IMR-90 (cell line): ENCODE results near the gene CTCF. TPM values are rescaled to one million over a fixed set of nuclear protein-coding genes. Genes with fewer than 3 reads are reported as not detected.

Source experiments
- ATAC-seq: fragments of 200-7000 bp; cut with Tn5 transposase; 2 replicates; pipeline ENCODE4 v1.9.1; 2020; ENCODE audit warnings: low read depth, mild to moderate bottlenecking, moderate library complexity
- BruUV-seq: library from RNA; stranded (reverse); fragments of 400-500 nt; replicated peaks from 2 replicates; lab custom pipeline; 2021; lab: Mats Ljungman, UMichigan
- CTCF ChIA-PET: fragments of 300-600 bp; formaldehyde crosslinking; extraction: SDS; loops from one replicate; lab custom pipeline; 2021; ENCODE audit warnings: antibody characterized with exemption; lab: Yijun Ruan, JAX
- POLR2A ChIA-PET: fragments of 300-600 bp; sonication (Branson Sonifier 250); formaldehyde crosslinking; loops from one replicate; lab custom pipeline; 2022; ENCODE audit warnings: antibody characterized with exemption; ENCODE audit not compliant: unreplicated experiment; lab: Charles Lee
- DNase-seq: peaks from one replicate; pipeline ENCODE4 v3.0.0; 2013
- H2AFZ ChIP-seq: replicated peaks from 2 replicates; pipeline ENCODE3; 2013; ENCODE audit warnings: low read length, mild to moderate bottlenecking; ENCODE audit not compliant: poor library complexity
- H2AK5ac ChIP-seq: 2 replicates; pipeline ENCODE4 v1.6.1; 2013; ENCODE audit warnings: low read depth, low read length, inconsistent platforms
- H2AK9ac ChIP-seq: replicated peaks from 2 replicates; pipeline ENCODE3; 2013; ENCODE audit warnings: mild to moderate bottlenecking, low read depth, low read length, moderate library complexity; ENCODE audit not compliant: poor library complexity
- H2BK120ac ChIP-seq: 2 replicates; pipeline ENCODE4 v1.6.1; 2013; ENCODE audit warnings: low read depth, low read length, inconsistent platforms
- H2BK15ac ChIP-seq: 3 replicates; pipeline ENCODE4 v1.6.1; 2013; ENCODE audit warnings: low read depth, low read length, inconsistent platforms
- H2BK20ac ChIP-seq: 2 replicates; pipeline ENCODE4 v1.6.1; 2013; ENCODE audit warnings: low read depth, mild to moderate bottlenecking, inconsistent platforms, low read length, moderate library complexity
- H2BK5ac ChIP-seq: 2 replicates; pipeline ENCODE4 v1.6.1; 2013; ENCODE audit warnings: mild to moderate bottlenecking, low read depth, low read length, inconsistent platforms; ENCODE audit not compliant: poor library complexity, severe bottlenecking
- H3K14ac ChIP-seq: replicated peaks from 2 replicates; pipeline ENCODE4 v1.6.1; 2013; ENCODE audit warnings: low read depth, low read length, inconsistent platforms
- H3K18ac ChIP-seq: 2 replicates; pipeline ENCODE4 v1.6.1; 2013; ENCODE audit warnings: low read depth, low read length, control low read depth
- H3K23ac ChIP-seq: 2 replicates; pipeline ENCODE4 v1.6.1; 2013; ENCODE audit warnings: low read depth, low read length, inconsistent platforms
- H3K27ac ChIP-seq: 2 replicates; pipeline ENCODE4 v1.5.1; 2013; ENCODE audit warnings: mild to moderate bottlenecking, control low read depth, low read length; ENCODE audit not compliant: insufficient read depth
- H3K27me3 ChIP-seq: 2 replicates; pipeline ENCODE4 v1.6.1; 2013; ENCODE audit warnings: low read length; ENCODE audit not compliant: control insufficient read depth, insufficient read depth
- H3K36me3 ChIP-seq: 2 replicates; pipeline ENCODE4 v1.6.1; 2013; ENCODE audit warnings: low read length, mixed read lengths; ENCODE audit not compliant: control insufficient read depth, insufficient read depth
- H3K4ac ChIP-seq: 2 replicates; pipeline ENCODE4 v1.6.1; 2013; ENCODE audit warnings: low read depth, low read length, inconsistent platforms
- H3K4me1 ChIP-seq: 2 replicates; pipeline ENCODE4 v1.6.1; 2013; ENCODE audit warnings: low read length, mixed read lengths; ENCODE audit not compliant: control insufficient read depth, insufficient read depth
- H3K4me2 ChIP-seq: 2 replicates; pipeline ENCODE4 v1.6.1; 2013; ENCODE audit warnings: low read depth, mild to moderate bottlenecking, control low read depth, low read length, moderate library complexity
- H3K4me3 ChIP-seq: 2 replicates; pipeline ENCODE4 v1.5.1; 2013; ENCODE audit warnings: low read depth, mild to moderate bottlenecking, control low read depth, low read length, moderate library complexity; ENCODE audit not compliant: insufficient read depth
- H3K56ac ChIP-seq: 2 replicates; pipeline ENCODE4 v1.6.1; 2013; ENCODE audit warnings: low read length, inconsistent platforms; ENCODE audit not compliant: insufficient read depth; ENCODE audit errors: extremely low read depth
- H3K79me1 ChIP-seq, 2 experiments: 2 replicates each; pipeline ENCODE4 v1.6.1; 2013; ENCODE audit warnings: low read length in 2 of 2, inconsistent platforms in 1 of 2, low read depth in 1 of 2
- H3K9ac ChIP-seq: 2 replicates; pipeline ENCODE4 v1.6.1; 2013; ENCODE audit warnings: low read depth, low read length, control low read depth
- H3K9me1 ChIP-seq: 2 replicates; pipeline ENCODE4 v1.6.1; 2013; ENCODE audit warnings: low read length, inconsistent platforms; ENCODE audit not compliant: insufficient read depth
- H3K9me3 ChIP-seq: 2 replicates; pipeline ENCODE4 v1.6.1; 2013; ENCODE audit warnings: low read length; ENCODE audit not compliant: control insufficient read depth, insufficient read depth
- H4K20me1 ChIP-seq: 2 replicates; pipeline ENCODE4 v1.6.1; 2013; ENCODE audit warnings: low read length, inconsistent platforms; ENCODE audit not compliant: insufficient read depth
- H4K5ac ChIP-seq: 2 replicates; pipeline ENCODE4 v1.6.1; 2013; ENCODE audit warnings: mild to moderate bottlenecking, low read depth, low read length, control low read depth
- H4K8ac ChIP-seq, 2 experiments: 2 replicates each; pipeline ENCODE4 v1.6.1; 2013; ENCODE audit warnings: low read depth in 2 of 2, low read length in 2 of 2, control low read depth in 1 of 2, inconsistent platforms in 1 of 2
- H4K91ac ChIP-seq: 2 replicates; pipeline ENCODE4 v1.6.1; 2013; ENCODE audit warnings: low read depth, low read length, inconsistent platforms; ENCODE audit not compliant: insufficient read depth
- MAZ ChIP-seq: IDR thresholded peaks from 2 replicates; pipeline ENCODE4 v1.6.1; 2012; ENCODE audit warnings: low read depth, mild to moderate bottlenecking, low read length, improper control_type of control experiment, moderate library complexity, borderline replicate concordance
- WGBS, 2 experiments: methylation state at CpG; one replicate each; pipeline versions ENCODE4 v1.1.5 to v1.1.7; 2013; ENCODE audit warnings: missing lambda C conversion rate in 2 of 2; ENCODE audit not compliant: insufficient read length in 1 of 2; ENCODE audit errors: extremely low coverage in 2 of 2; 5-methylcytosine and 5-hydroxymethylcytosine counted together
- dilution Hi-C: fragments of 300-500 bp; cut with HindIII; formaldehyde crosslinking; loops from one replicate; pipeline ENCODE4 v1.14.3; 2018; ENCODE audit warnings: low sequenced_read_pairs; ENCODE audit not compliant: unreplicated experiment
- in situ Hi-C: fragments of 300-500 bp; cut with MboI; formaldehyde crosslinking; loops from 3 replicates; pipeline ENCODE4 v1.14.3; 2019; ENCODE audit warnings: low sequenced_read_pairs, inconsistent platforms, mixed read lengths
- intact Hi-C: fragments of 100-400 bp; cut with micrococcal nuclease; formaldehyde crosslinking; loops from 2 replicates; pipeline ENCODE4 v1.10.0; 2022
- polyA plus RNA-seq, 3 experiments: library from polyadenylated mRNA; depleted of rRNA; stranded (reverse); fragments of >200 nt; gene quantifications; 2 replicates each; pipeline ENCODE4 v1.2.3, GENCODE V29; 2012; ENCODE audit warnings: low replicate concordance in 1 of 3
- total RNA-seq: library from RNA; depleted of rRNA; stranded (reverse); fragments of >200 nt; gene quantifications from 2 replicates; pipeline ENCODE4 v1.2.3, GENCODE V29; 2012
- TF ChIP-seq, protein P1 (sequence below): fragments of 150-350 bp; IDR thresholded peaks from 2 replicates; pipeline ENCODE4 v1.6.1; 2017; ENCODE audit warnings: mild to moderate bottlenecking, antibody characterized with exemption, low read length, low read depth

CTCF gene
- total and polyA plus RNA-seq, 2 of the 4 experiments (the other 2 are of a cell fraction), result 16.1 to 22.8 TPM

DNA sequence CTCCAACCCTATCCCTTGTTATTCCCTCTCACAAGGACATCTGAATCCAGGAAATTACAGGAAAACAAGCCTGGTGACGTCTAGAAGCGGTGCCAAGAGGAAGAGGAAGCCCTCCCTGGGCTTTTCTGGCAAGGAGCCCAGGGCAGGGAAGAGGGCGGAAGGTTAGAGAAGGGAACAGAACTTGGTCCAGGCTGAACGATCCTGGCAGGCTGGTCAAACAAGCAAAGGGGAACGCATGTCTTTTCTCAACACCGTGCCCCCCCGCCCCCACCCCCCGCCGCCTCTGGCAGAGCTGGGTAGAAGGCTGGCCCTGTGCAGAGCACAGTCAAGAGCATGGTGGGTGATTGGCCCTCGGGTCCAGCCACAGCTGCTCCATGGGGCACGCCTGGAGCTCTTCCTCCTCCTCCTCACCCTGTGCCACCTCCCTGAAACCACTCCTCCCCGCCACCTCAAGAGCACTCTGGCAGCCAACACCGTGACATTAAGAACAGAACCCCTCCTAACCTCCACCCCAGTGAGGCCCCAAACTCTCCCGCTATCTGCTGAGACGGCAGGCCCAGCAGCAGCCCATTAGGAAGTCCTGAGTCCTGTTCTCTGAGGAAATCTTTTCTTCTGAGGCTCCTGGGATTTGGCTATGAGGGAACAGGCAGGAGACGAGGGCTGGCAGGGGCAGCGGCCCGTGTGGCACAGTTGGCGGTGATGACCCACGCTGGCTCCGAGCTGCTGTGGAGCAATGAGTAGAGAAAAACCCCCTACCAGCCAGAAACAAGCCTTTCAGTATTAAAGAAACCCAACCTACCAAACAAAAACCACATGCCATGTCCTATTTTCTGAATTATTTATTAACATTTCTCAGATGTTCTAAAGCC is 111.6 kb downstream of the CTCF start:
- Histone ChIP-seq H3K27me3 (no peaks in the 10 kb centered on the region), H2AK5ac (no peak overlapping the region), H3K9me3 (no peaks in the 10 kb centered on the region), H2BK15ac (no peak overlapping the region), H3K27ac (no peak overlapping the region), H3K79me1 (peaks cover 0 to 9% of the 10 kb centered on the region in 2 experiments; a peak in 1 of 4 replicates), H3K4ac (no peak overlapping the region), H3K18ac (no peak overlapping the region), H2BK120ac (no peak overlapping the region), H3K36me3 (peaks cover 10% of the 10 kb centered on the region; the same call in 1 of the 2 replicates), H2AK9ac (no peak overlapping the region), H2AFZ (no peak overlapping the region), H4K20me1 (0 out of 2 replicates have a peak, but pooled peaks cover 4% of the 10 kb centered on the region), H3K9me1 (0 out of 2 replicates have a peak, but pooled peaks cover 3% of the 10 kb centered on the region), H2BK5ac (no peak overlapping the region), H2BK20ac (no peak overlapping the region), H3K56ac (no peak overlapping the region), H3K4me2 (no peak overlapping the region), H3K4me3 (no peak overlapping the region), H3K9ac (no peak overlapping the region), H4K5ac (no peak overlapping the region), H3K4me1 (no peaks in the 10 kb centered on the region), H4K8ac (no peak overlapping the region), H3K23ac (no peak overlapping the region), H3K14ac (no peak overlapping the region), H4K91ac (no peak overlapping the region)
- dilution Hi-C loops, result no loop called here
- ATAC-seq (no peak), DNase-seq (no peak)
- TF ChIP-seq, protein P1, sequence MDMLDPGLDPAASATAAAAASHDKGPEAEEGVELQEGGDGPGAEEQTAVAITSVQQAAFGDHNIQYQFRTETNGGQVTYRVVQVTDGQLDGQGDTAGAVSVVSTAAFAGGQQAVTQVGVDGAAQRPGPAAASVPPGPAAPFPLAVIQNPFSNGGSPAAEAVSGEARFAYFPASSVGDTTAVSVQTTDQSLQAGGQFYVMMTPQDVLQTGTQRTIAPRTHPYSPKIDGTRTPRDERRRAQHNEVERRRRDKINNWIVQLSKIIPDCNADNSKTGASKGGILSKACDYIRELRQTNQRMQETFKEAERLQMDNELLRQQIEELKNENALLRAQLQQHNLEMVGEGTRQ, result no peak
- no peak for TF ChIP-seq MAZ
- in situ Hi-C loops, result loop anchor here (5.0 kb wide), 1 partner anchor 253 kb away; no protein-coding TSS in a partner anchor
- BruUV-seq, result no TSS peak
- WGBS, 2 experiments, result 53% methylated on average over 4 of the region's 21 CpGs; no CpG with 5 or more reads in 1 of the 2 experiments
- POLR2A ChIA-PET, result no interaction called here
- CTCF ChIA-PET, result interaction anchor here (1.5 to 1.8 kb wide), 2 partner anchors 112 to 143 kb away, joined by 3 to 7 read pairs; partner anchors contain the start of gene CTCF
- intact Hi-C loops, result loop anchor here (2.0 to 10.0 kb wide), 3 partner anchors 133 to 361 kb away; partner anchors contain the start of genes RANBP10 and TSNAXIP1
